PC-9 (cell line): Measurements from ENCODE around the gene TANGO2. TPM values are rescaled to one million over a fixed set of nuclear protein-coding genes. Genes with fewer than 3 reads are reported as not detected.

ENCODE experiments used
- BruUV-seq: library from RNA; stranded (reverse); fragments of 400-500 nt; replicated peaks from 2 replicates; lab custom pipeline; 2021; lab: Mats Ljungman, UMichigan
- CTCF ChIA-PET: fragments of 300-600 bp; sonication (Branson Sonifier 250); formaldehyde crosslinking; loops from one replicate; lab custom pipeline; 2022; ENCODE audit warnings: antibody characterized with exemption; lab: Charles Lee
- POLR2A ChIA-PET: fragments of 300-600 bp; sonication (Branson Sonifier 250); formaldehyde crosslinking; loops from one replicate; lab custom pipeline; 2022; ENCODE audit warnings: antibody characterized with exemption; ENCODE audit not compliant: unreplicated experiment; lab: Charles Lee
- DNase-seq, 2 experiments: peaks; one replicate each; pipeline versions ENCODE4 v3.0.0 to v3.0.0-alpha.2; 2015 to 2022; ENCODE audit warnings: mixed read lengths in 1 of 2
- H2AFZ ChIP-seq: fragments of 200-600 bp; sonication (generic); 2 replicates; pipeline ENCODE4 v1.8.1; 2017; ENCODE audit warnings: antibody characterized with exemption
- H3F3A ChIP-seq: fragments of 200-600 bp; sonication (generic); 2 replicates; pipeline ENCODE4 v1.8.1; 2017; ENCODE audit warnings: antibody characterized with exemption, mild to moderate bottlenecking, low read depth; ENCODE audit not compliant: insufficient read depth
- H3K27ac ChIP-seq: fragments of 200-600 bp; sonication (generic); 2 replicates; pipeline ENCODE4 v1.6.1; 2016; ENCODE audit warnings: mixed run types
- H3K27me3 ChIP-seq: fragments of 200-600 bp; sonication (generic); 2 replicates; pipeline ENCODE4 v1.6.1; 2016; ENCODE audit warnings: low read depth, mixed run types; ENCODE audit not compliant: insufficient read depth
- H3K36me3 ChIP-seq: fragments of 200-600 bp; sonication (generic); 2 replicates; pipeline ENCODE4 v1.6.1; 2016; ENCODE audit warnings: low read depth, mixed run types
- H3K4me1 ChIP-seq: fragments of 200-600 bp; sonication (generic); replicated peaks from 2 replicates; pipeline ENCODE4 v1.6.1; 2016; ENCODE audit warnings: mixed run types; ENCODE audit not compliant: insufficient read depth
- H3K4me2 ChIP-seq: fragments of 200-600 bp; sonication (generic); 2 replicates; pipeline ENCODE4 v1.6.1; 2017; ENCODE audit warnings: mixed run types
- H3K4me3 ChIP-seq: fragments of 200-600 bp; sonication (generic); 2 replicates; pipeline ENCODE4 v1.6.1; 2016; ENCODE audit warnings: mixed run types
- H3K79me2 ChIP-seq: fragments of 200-600 bp; sonication (generic); 2 replicates; pipeline ENCODE4 v1.6.1; 2017; ENCODE audit warnings: low read depth, mixed run types
- H3K9me2 ChIP-seq: fragments of 200-600 bp; sonication (generic); 2 replicates; pipeline ENCODE4 v1.8.1; 2017; ENCODE audit warnings: mild to moderate bottlenecking; ENCODE audit not compliant: insufficient read depth
- H3K9me3 ChIP-seq: fragments of 200-600 bp; sonication (generic); 2 replicates; pipeline ENCODE4 v1.8.1; 2016; ENCODE audit warnings: low read depth; ENCODE audit not compliant: insufficient read depth
- H4K20me1 ChIP-seq: fragments of 200-600 bp; sonication (generic); 2 replicates; pipeline ENCODE4 v1.8.1; 2017; ENCODE audit not compliant: insufficient read depth
- EZH2 ChIP-seq: fragments of 200-600 bp; sonication (generic); IDR thresholded peaks from 2 replicates; pipeline ENCODE4 v1.8.0; 2017; ENCODE audit warnings: antibody characterized with exemption, low read depth
- intact Hi-C: fragments of 100-400 bp; cut with micrococcal nuclease; formaldehyde crosslinking; loops from one replicate; pipeline ENCODE4 v1.10.0; 2022; ENCODE audit not compliant: unreplicated experiment
- total RNA-seq: library from RNA; stranded (reverse); gene quantifications from 2 replicates; pipeline ENCODE4 v1.2.3, GENCODE V29; 2021
- TF ChIP-seq, protein P1 (sequence below): fragments of 200-600 bp; sonication (generic); conservative IDR thresholded peaks from 2 replicates; pipeline ENCODE4 v1.6.1; 2017; ENCODE audit warnings: mixed run types, antibody characterized with exemption, mild to moderate bottlenecking, moderate library complexity

TANGO2 gene
- total RNA-seq, 1 experiment from 2014 or later, result 22.4 TPM

DNA sequence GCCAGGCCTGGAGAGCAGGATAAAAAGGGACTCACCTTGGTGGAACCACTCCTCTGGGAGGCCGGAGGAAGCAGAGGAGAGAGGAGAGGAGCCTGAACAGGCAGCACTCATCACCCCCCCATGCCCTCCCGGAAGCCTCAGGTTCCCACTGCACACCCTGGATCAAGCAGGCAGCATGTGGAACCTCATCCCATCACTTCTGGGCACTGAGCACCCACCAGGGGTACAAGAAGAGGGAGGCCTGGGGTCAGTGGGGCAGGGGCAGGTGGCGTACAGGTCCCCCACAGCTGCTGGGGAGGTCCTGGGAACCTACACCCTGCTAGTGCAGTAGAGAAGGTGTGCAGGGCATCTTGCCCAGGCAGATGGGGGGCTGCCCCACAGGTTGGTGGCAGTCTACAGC is 44.2 kb upstream of the TANGO2 start:
- H3K4me3 ChIP-seq, result no peak overlapping the region
- TF ChIP-seq, protein P1, sequence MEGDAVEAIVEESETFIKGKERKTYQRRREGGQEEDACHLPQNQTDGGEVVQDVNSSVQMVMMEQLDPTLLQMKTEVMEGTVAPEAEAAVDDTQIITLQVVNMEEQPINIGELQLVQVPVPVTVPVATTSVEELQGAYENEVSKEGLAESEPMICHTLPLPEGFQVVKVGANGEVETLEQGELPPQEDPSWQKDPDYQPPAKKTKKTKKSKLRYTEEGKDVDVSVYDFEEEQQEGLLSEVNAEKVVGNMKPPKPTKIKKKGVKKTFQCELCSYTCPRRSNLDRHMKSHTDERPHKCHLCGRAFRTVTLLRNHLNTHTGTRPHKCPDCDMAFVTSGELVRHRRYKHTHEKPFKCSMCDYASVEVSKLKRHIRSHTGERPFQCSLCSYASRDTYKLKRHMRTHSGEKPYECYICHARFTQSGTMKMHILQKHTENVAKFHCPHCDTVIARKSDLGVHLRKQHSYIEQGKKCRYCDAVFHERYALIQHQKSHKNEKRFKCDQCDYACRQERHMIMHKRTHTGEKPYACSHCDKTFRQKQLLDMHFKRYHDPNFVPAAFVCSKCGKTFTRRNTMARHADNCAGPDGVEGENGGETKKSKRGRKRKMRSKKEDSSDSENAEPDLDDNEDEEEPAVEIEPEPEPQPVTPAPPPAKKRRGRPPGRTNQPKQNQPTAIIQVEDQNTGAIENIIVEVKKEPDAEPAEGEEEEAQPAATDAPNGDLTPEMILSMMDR, result no peak
- no peak for TF ChIP-seq EZH2
- no peaks in the 10 kb centered on the region for H3K27me3 ChIP-seq
- peaks cover 17% of the 10 kb centered on the region for H3K4me1 ChIP-seq
- H4K20me1 ChIP-seq, result no peaks in the 10 kb centered on the region
- intact Hi-C loops, result no loop called here
- peaks cover 14% of the 10 kb centered on the region; the same call in 1 of the 2 replicates for H3F3A ChIP-seq
- H3K36me3 ChIP-seq, result no peaks in the 10 kb centered on the region
- POLR2A ChIA-PET, result no interaction called here
- H3K9me2 ChIP-seq, result no peaks in the 10 kb centered on the region
- H3K9me3 ChIP-seq, result no peaks in the 10 kb centered on the region
- DNase-seq, result no peak
- H3K4me2 ChIP-seq, result no peak overlapping the region
- no TSS peak for BruUV-seq
- CTCF ChIA-PET, result no interaction called here
- no peaks in the 10 kb centered on the region for H3K79me2 ChIP-seq
- H2AFZ ChIP-seq, result no peak overlapping the region
- no peak overlapping the region for H3K27ac ChIP-seq

DNA sequence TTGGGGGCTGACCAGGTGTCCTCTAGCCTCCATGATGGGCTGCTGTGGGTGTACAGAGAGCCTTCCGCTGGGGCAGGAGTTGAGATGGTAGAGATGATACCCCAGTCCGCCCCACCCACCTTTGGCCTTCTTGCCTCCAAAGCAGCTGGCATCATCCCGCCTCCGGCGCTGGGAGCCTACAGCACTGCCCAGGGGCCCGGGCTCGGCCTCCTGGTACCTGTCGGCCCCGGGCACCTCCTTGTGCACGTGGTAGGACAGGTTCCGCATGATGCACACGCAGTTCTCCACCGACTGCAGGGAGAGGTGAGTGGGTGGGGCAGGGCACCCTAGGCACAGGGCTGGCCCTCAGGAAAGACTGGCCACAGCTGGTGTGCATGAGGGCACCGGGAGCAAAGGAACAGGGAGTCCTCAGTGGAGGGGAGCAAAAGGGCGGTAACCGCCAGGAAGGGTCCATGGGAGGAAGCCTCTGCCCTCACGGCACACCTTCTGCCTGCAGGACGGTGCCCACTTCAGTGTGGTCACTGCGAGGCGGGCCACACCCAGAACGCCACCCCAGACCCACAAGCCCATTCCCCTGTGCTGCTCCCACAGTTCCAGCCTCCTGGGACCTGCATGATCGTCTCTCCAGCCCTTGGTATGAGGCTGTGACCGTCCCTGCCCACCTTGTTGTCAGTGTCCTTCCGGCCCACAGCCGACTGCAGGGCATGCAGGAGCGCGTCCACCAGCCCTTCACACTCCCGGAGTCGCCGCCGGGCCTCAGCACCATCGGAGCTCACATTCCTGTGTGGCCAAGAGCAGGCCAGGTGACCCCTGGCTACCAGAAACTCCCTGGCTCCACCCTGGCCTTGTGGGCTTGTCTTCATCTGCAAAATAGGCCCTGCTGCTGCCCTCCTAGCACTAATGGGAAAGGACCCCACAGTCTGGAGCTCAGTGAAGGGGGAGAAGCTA is 43.3 kb upstream of the TANGO2 start:
- peaks cover 17% of the 10 kb centered on the region for H3K4me1 ChIP-seq
- DNase-seq, result no peak
- CTCF ChIA-PET, result no interaction called here

GRCh38 chr22:19978748-19979147 is 42.2 kb upstream of the TANGO2 start:
- intact Hi-C loops, result no loop called here
- Histone ChIP-seq H2AFZ (no peak overlapping the region), H3K9me2 (no peaks in the 10 kb centered on the region), H3F3A (peaks cover 12% of the 10 kb centered on the region; the same call in 1 of the 2 replicates), H3K4me1 (peaks cover 19% of the 10 kb centered on the region), H3K4me2 (no peak overlapping the region), H3K27me3 (no peaks in the 10 kb centered on the region), H3K36me3 (no peaks in the 10 kb centered on the region), H4K20me1 (no peaks in the 10 kb centered on the region; the same call in 1 of the 2 replicates), H3K27ac (no peak overlapping the region), H3K79me2 (no peaks in the 10 kb centered on the region), H3K4me3 (no peak overlapping the region), H3K9me3 (no peaks in the 10 kb centered on the region)
- CTCF ChIA-PET, result no interaction called here
- no peak for DNase-seq
- POLR2A ChIA-PET, result no interaction called here
- TF ChIP-seq, protein P1, result no peak
- TF ChIP-seq EZH2, result no peak
- BruUV-seq, result no TSS peak

More for the DNA sequence above, 43.3 kb upstream of the TANGO2 start:
- TF ChIP-seq, protein P1, result no peak
- Histone ChIP-seq H3K4me2 (no peak overlapping the region), H3K27me3 (no peaks in the 10 kb centered on the region), H2AFZ (no peak overlapping the region), H3K79me2 (no peaks in the 10 kb centered on the region), H3K4me3 (no peak overlapping the region), H4K20me1 (no peaks in the 10 kb centered on the region), H3K9me2 (no peaks in the 10 kb centered on the region), H3K27ac (no peak overlapping the region), H3K9me3 (no peaks in the 10 kb centered on the region), H3K36me3 (no peaks in the 10 kb centered on the region), H3F3A (peaks cover 14% of the 10 kb centered on the region; the same call in 1 of the 2 replicates)
- BruUV-seq, result no TSS peak
- intact Hi-C loops, result no loop called here
- POLR2A ChIA-PET, result no interaction called here
